Fibroblast of pulmonary artery (primary cell): ENCODE results near the gene TFG.
A peak's percentile ranks its signal among the peaks of the same experiment; 100 is the strongest.

Experiments used
- DNase-seq: peaks from one replicate; pipeline ENCODE4 v3.0.0-alpha.2; 2010; ENCODE audit warnings: low read depth
- H3K4me3 ChIP-seq: replicated peaks from 2 replicates; pipeline ENCODE4 v1.5.1; 2011; ENCODE audit warnings: low read depth, mild to moderate bottlenecking, control low read depth, low read length, moderate library complexity
- TF ChIP-seq, protein P1 (sequence below): IDR thresholded peaks from 2 replicates; pipeline ENCODE4 v1.5.1; 2011; ENCODE audit warnings: mild to moderate bottlenecking, control low read depth, low read length, inconsistent platforms; ENCODE audit errors: missing control alignments

The TFG gene

DNA sequence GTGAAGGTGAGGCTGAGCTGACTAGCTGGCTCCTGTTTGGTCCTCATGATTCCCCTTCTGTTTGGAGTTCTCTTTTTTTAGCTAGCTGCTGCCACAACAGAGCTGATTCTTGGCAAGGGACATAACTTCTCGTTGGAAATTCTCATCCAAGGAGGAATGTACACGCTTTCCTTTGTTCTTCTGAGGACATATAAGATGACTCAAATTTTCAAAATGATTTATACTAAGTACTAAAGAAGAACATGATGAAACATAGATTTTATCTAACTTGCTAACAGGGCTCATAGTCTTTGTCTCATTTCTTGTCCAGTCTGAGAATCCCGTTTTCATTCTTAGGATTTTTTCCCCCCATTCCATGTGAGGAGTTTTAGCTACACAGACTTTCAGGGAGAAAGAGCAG is 2.9 kb upstream of the TFG start:
- DNase-seq, result peak; percentile 53
- TF ChIP-seq, protein P1, sequence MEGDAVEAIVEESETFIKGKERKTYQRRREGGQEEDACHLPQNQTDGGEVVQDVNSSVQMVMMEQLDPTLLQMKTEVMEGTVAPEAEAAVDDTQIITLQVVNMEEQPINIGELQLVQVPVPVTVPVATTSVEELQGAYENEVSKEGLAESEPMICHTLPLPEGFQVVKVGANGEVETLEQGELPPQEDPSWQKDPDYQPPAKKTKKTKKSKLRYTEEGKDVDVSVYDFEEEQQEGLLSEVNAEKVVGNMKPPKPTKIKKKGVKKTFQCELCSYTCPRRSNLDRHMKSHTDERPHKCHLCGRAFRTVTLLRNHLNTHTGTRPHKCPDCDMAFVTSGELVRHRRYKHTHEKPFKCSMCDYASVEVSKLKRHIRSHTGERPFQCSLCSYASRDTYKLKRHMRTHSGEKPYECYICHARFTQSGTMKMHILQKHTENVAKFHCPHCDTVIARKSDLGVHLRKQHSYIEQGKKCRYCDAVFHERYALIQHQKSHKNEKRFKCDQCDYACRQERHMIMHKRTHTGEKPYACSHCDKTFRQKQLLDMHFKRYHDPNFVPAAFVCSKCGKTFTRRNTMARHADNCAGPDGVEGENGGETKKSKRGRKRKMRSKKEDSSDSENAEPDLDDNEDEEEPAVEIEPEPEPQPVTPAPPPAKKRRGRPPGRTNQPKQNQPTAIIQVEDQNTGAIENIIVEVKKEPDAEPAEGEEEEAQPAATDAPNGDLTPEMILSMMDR, result no peak
- no peak overlapping the region for H3K4me3 ChIP-seq

DNA sequence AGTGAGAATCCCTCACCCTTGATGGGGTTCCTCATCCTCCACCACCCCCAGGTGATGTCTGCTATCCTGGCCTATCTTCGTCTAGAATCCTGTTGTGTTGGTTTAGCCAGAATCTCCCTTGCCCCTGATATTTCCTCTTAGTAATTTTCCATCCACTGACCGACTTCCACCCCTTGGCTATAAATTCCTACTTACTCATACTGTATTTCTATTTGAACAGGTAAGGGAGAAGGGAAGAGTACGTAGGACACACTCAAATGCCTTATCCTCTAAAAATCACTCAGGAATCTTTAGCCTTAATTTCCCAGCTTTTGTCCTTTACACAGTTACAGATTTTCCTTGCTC is 678 bp upstream of the TFG start:
- TF ChIP-seq, protein P1, result no peak
- H3K4me3 ChIP-seq, result peak overlapping the region; percentile 74
- DNase-seq, result no peak

DNA sequence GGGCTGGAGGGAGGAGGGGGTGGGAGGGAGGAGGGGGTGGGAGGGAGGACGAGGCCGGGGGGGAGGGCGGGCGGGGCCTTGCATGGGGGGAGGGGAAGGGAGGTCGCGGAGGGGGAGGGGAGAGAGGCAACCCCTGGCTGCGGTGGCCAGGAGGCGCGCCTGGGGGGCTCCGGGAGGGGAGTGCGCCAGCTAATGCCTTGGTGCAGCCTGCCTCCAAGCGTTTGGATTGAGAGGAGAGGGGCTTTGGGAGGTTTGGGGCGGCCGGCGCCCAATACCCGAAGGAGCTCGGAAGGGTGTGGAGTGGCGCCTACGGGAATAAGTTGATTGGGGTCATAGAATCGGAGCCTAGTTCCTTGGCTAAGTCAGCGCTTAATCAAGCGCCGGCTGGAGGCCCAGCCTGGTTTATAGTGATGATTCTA is 557 bp downstream of the TFG start:
- TF ChIP-seq, protein P1, result no peak
- peak; percentile 40 for DNase-seq
- H3K4me3 ChIP-seq, result peak overlapping the region; percentile 74

DNA sequence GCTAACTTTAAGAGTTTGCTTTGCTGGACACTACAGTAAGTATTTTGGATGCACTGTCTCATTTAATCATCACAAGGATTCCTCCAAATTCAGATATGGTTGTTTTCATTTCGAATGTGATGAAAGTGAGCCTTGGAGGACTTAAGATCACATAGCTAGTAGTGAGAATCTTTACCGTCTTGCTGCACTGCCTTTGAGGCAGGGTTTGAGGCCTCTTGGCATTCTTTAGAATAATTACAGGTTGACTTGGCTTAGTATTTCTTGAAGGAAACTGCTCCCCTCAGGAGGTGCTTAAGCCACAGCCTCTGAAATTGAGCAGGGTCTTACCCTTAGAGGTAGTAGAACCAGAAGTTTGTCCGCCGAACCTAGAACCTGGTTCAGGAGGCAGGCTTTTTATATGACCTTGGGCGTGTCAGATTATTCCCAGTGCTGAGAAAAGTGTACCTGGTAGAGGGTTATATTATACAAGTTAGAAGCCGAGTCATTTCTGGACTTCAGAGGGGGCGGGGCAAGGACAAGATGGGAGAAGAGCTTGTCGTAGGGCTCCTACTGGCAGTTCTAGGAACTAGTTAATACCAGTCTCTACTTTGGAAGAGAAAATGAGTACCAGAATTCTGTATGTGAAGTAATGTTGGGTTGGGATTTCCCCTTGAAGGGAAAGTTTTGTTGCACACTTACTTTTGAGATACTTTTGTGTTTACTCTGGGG is 1.1 kb downstream of the TFG start:
- peak overlapping the region; percentile 74 for H3K4me3 ChIP-seq
- TF ChIP-seq, protein P1, result peak; percentile 49
- DNase-seq, result peak; percentile 73

DNA sequence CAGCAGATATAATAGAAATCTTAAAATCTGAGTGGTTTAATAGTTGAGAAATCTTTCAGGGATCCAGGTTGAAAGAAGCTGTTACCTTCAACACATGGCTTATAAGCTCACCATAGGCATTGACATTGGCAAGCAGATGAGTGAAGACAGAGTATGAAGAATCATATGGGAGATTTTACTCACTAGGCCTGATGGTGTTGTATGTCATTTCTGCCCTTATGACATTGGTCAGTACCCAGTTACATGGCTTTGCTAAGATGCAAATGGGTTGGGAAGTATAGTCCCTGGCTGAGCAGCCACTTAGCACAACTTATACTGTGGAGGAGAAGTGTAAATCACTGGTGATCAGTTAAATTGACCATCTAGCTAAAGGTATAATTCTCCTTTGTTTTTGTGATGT is 5.9 kb downstream of the TFG start:
- TF ChIP-seq, protein P1, result no peak
- no peak overlapping the region for H3K4me3 ChIP-seq
- DNase-seq, result no peak

DNA sequence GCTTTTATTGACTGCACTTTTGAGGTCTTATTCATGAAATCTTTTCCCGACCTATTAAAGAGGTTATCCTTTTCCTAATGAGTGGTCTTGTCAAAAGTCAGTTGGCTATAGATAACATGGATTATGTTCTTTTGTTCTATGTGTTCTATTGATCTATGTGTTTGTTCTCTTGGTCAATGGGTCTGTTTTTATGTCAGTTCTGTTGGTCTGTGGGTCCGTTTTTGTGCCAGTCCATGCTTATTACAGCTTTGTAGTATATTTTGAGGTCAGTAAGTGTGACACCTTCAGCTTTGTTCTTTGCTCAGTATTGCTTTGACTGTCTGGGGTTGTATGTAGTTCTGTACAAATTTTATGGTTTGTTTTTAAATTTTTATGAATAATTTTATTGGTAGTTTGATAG is 7.8 kb downstream of the TFG start:
- no peak overlapping the region for H3K4me3 ChIP-seq
- TF ChIP-seq, protein P1, result no peak
- DNase-seq, result no peak
